CD4-positive, alpha-beta T cell treated with Interleukin-12 subunit alpha and Interleukin-12 subunit beta, for 1 hour (primary cell): ENCODE measurements around the gene SLC5A3.
A peak's percentile ranks its signal among the peaks of the same experiment; 100 is the strongest.

Source experiments
- DNase-seq: peaks from one replicate; pipeline ENCODE4 v3.0.0-alpha.2; 2020

SLC5A3 gene

GRCh38 chr21:34073032-34073748 lies at the start of gene SLC5A3, which contains the start of gene MRPS6:
Gene SLC5A3, plus strand, starts transcription at chr21:34073578. Its CDS starts 21,621 bp downstream, at chr21:34095199.
Gene MRPS6, plus strand, starts transcription at chr21:34073578. Its CDS starts 123 bp downstream, at chr21:34073701.
- peak; percentile 80 for DNase-seq

DNA sequence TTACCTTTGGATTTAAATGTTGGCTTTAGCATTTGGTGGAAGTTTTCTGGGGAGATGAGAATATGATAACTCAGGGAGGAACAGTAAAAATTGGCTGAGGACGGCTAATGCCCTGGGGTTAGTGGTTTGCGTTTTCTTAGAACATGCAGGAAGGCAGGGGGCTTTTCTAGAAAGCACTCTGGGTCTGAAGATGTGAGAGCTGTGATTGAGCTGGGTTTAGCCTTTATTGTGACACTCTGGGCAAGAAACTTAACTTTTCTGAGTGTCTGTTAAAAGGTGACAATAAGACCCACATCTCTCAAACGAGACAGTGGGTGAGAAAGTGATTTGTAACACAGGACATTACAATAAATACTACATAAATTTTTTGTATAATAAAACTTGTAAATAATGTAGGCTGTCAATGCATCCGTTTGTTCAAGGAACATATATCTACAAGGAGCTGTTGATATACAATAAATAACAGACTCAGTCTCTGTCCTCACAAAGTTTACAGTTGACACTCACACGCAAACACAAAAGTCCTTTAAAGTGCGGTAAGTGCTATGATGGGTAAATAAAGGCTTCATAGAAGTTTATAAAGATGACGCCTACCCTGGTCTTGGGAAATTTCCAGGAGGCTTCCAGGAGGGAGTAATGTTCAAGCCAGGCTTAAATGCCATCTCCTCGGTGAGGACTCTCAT lies 49.5 kb upstream of the SLC5A3 start:
- DNase-seq, result no peak

- no peak for DNase-seq
These were observed 49.0 kb upstream of the SLC5A3 start for GRCh38 chr21:34024374-34024693.

GRCh38 chr21:34027721-34028461 lies 45.5 kb upstream of the SLC5A3 start:
- DNase-seq, result no peak

GRCh38 chr21:34029743-34030528 lies 43.4 kb upstream of the SLC5A3 start:
- peak; percentile 65 for DNase-seq

DNA sequence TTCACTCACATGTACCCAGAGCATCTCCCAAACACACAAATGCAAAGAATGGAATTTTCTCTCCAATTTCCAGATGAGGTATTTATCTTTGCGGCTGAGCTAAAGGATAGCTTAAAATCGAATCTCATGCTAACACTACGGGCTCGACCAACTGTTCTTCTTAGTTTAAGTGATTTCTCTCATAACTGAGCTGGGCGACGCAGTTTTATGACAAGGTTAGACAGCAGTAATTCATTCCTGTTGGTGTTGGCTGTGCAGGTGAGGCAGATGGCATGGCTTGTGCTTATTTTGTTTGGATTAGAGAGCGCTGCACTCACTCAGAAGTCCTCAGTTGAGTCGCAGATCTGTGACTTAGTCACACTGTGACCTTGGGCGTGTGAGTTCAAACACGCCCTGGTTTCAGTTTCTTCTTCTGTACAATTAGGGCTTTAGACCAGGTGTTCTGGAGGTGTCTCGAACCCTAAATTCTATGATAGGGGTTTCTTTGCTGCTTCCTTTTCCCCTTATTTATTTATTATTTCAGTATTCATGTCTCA lies 41.5 kb upstream of the SLC5A3 start:
- DNase-seq, result no peak

- DNase-seq, result no peak
These were observed 38.9 kb upstream of the SLC5A3 start for GRCh38 chr21:34034369-34035014.

- DNase-seq, result no peak
These were observed 37.6 kb upstream of the SLC5A3 start for GRCh38 chr21:34035619-34036354.

GRCh38 chr21:34037009-34037795 lies 36.2 kb upstream of the SLC5A3 start:
- DNase-seq, result no peak

DNA sequence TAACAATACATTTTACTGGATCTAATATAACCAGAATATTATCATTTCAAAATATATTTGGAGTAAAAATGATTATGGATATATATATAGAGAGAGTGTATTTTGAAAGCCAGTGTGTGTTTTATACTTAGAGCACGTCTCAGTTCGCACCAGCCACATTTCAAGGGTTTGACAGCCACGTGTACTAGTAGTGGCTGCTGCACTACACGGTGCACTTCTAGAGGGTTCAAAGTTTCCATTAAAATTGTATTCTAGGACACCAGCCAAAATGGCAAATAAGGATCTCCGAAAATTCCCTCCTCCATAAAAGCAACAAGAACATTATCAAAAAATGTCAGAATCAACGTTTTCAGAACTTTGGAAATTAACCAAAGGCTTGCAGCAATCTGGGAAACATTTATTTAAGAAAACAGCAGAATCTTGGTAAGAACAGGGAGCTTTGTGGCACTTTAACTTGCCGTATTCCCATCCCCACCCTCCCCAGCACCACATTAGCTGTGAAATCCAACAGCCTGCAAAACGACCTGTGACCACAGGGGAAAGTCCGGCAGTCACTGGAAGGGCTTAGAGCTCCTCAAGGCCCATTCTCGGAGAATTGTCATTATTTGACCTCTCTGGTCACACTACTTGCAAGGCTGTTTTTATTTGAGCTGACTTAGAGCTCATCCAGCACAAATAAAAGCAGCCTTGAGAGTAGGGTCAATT lies 33.5 kb upstream of the SLC5A3 start:
- DNase-seq, result no peak

DNA sequence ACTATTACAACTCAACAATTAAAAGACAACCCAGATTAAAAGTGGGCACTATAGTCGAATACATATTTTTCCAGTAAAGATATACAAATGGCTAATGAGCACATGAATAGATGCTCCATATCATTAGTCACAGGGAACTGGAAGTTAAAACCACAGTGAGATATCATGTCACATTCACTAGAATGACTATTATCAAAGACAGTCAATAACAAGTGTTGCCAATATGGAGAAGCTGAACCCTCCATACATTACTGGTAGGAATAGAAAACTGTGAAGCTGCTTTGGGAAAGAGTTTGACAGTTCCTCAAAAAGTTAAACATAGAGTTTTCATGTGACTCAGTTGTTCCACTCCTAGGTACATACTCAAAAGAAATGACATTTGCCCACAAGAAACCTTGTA lies 30.6 kb upstream of the SLC5A3 start:
- DNase-seq, result no peak

DNA sequence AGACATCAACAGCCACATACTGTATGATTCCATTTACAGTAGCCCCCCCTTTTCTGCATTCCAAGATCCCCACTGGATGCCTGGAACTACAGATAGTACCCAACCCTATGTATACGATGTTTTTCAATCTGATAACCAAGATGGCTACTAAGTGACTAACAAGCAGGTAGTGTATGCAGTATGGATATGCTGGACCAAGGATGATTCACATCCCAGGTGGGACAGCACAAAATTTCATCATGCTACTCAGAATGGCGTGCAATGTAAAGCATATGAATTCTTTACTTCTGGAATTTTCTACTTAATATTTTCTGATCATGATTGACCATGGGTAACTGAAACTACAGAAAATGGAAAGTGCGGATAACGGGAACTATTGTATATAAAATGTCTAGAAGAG lies 30.0 kb upstream of the SLC5A3 start:
- DNase-seq, result no peak

DNA sequence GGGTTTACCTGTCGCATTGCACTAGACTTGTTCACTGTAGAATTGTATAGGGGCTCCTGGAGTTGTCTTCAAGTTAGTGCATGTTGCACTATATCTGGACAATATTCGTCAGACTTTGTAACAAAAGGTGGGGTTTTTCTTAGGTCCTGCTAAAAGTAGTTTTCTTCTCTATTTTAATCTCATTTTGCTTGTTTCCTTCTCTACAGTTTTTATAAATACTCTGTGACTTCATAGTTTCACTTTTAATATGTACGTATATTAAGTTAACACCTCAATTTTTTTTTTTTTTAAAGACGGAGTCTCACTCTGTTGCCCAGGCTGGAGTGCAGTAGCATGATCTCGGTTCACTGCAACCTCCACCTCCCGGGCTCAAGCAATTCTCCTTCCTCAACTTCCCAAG lies 26.5 kb upstream of the SLC5A3 start:
- no peak for DNase-seq

DNA sequence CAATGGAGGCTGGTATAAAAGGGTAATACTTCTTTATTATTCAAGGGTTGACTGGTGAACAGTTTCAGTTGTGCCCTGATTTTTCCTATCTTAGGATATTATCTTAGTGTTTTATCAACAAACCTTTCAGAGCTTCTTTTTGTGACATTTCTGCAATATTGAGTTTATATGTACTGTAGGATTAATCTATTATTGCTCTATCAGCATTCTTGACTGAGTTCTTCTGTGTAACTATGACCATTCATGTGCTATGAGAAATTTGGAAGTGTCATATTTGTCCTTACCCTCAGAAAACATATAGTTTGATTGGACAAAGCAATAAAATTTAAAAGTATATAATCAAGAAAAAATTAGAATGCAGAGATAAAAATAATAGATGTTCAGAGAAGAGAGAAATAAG lies 25.5 kb upstream of the SLC5A3 start:
- no peak for DNase-seq

DNA sequence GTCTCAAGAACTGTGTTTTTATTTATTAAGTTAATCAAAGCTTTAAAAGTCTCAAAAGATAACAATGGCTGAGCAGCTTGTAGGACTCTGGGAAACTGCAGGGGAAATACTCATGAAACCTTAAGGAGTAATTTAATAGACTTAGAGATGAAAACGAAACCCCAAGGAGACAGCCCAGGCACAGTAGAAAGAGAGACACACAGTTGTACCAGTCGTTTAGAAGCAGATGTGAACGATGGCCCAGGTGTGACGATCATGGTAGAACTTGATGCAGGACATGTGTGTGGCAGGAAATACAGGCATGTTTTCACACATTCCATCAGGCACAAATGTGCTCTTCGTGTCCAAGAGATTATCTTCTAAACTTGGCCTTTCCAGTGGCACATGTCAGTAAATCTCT lies 21.2 kb upstream of the SLC5A3 start:
- DNase-seq, result no peak

- no peak for DNase-seq
These were observed 19.1 kb upstream of the SLC5A3 start for GRCh38 chr21:34054259-34054658.

GRCh38 chr21:34055615-34056014 lies 17.8 kb upstream of the SLC5A3 start:
- no peak for DNase-seq

DNA sequence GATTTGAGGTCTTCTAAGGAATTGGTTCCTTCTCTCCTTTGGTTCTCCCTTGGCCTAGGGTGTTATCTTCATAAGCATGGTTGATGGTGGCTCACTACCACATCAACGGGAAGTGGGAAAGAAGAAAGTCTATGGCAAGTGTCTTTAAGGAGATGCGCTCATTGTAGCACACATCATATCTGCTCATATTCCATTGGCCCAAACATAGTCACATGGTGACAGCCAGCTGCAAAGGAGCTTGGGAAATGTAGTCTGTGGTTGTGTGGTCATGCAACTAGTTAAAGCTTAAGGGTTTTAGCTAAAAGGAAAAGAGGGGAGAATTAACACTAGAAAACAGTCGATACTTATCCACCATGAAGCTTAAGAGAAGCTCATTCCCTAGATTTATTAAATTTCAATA lies 11.4 kb upstream of the SLC5A3 start:
- no peak for DNase-seq

- no peak for DNase-seq
These were observed 8.4 kb upstream of the SLC5A3 start for GRCh38 chr21:34065027-34065426.

- no peak for DNase-seq
These were observed 1.7 kb upstream of the SLC5A3 start for GRCh38 chr21:34071683-34072082.
